Cardiac fibroblast (primary cell): ENCODE measurements around the gene ABCC2.
A peak's percentile ranks its signal among the peaks of the same experiment; 100 is the strongest.

Source experiments
- DNase-seq, 2 donors: peaks; one replicate each; pipeline versions ENCODE4 v3.0.0 to v3.0.0-alpha.2; 2010; ENCODE audit warnings: low read depth in 2 of 2
- H3K4me3 ChIP-seq, 2 donors: replicated peaks in 1 of 2; 1 replicate in 1 of 2; 2 replicates in 1 of 2; pipeline ENCODE4 v1.5.1; 2011; ENCODE audit warnings: low read depth in 2 of 2, low read length in 2 of 2, mild to moderate bottlenecking in 2 of 2, moderate library complexity in 1 of 2
- TF ChIP-seq, protein P1 (sequence below): IDR thresholded peaks from one replicate; pipeline ENCODE4 v1.5.1; 2011; ENCODE audit warnings: low read depth, mild to moderate bottlenecking, low read length, inconsistent platforms

The ABCC2 gene

GRCh38 chr10:99841746-99842145 is 59.3 kb downstream of the ABCC2 start:
- no peak for DNase-seq
- TF ChIP-seq, protein P1, sequence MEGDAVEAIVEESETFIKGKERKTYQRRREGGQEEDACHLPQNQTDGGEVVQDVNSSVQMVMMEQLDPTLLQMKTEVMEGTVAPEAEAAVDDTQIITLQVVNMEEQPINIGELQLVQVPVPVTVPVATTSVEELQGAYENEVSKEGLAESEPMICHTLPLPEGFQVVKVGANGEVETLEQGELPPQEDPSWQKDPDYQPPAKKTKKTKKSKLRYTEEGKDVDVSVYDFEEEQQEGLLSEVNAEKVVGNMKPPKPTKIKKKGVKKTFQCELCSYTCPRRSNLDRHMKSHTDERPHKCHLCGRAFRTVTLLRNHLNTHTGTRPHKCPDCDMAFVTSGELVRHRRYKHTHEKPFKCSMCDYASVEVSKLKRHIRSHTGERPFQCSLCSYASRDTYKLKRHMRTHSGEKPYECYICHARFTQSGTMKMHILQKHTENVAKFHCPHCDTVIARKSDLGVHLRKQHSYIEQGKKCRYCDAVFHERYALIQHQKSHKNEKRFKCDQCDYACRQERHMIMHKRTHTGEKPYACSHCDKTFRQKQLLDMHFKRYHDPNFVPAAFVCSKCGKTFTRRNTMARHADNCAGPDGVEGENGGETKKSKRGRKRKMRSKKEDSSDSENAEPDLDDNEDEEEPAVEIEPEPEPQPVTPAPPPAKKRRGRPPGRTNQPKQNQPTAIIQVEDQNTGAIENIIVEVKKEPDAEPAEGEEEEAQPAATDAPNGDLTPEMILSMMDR: no peak
- no peak overlapping the region for H3K4me3 ChIP-seq

GRCh38 chr10:99843310-99843709 is 60.9 kb downstream of the ABCC2 start:
- TF ChIP-seq, protein P1: no peak
- H3K4me3 ChIP-seq: no peak overlapping the region
- no peak for DNase-seq

DNA sequence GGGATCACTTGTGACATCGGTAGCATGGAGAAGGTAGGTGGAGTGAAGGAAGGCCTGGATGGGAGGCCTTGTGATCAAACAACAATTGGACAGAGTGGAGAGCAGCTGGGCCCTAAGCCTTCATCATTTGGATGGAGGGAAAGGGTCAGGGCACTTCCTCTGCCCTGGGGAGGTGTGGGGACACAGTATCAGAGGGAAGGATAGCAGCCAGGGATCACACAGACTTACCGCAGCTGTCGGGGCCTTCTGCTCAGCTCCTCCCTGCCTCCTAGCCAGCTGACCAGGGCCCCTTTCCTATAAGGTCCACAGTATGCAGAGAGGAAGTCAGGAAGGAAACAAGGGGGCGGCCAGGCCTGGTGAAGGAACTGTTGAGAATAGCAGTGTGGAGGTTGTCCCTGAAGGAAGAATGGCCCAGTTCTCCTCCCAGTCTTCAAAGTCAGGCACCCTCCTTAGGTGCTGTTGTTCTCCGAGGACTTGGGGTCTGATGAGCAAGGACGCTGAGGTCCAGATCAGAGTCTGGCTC is 62.1 kb downstream of the ABCC2 start:
- TF ChIP-seq, protein P1: no peak
- no peak overlapping the region for H3K4me3 ChIP-seq
- no peak for DNase-seq

GRCh38 chr10:99845837-99846382 is 63.5 kb downstream of the ABCC2 start:
- H3K4me3 ChIP-seq: peak overlapping the region; percentile 12 to 16
- peak; percentile 97 for DNase-seq
- TF ChIP-seq, protein P1: peak; percentile 82

DNA sequence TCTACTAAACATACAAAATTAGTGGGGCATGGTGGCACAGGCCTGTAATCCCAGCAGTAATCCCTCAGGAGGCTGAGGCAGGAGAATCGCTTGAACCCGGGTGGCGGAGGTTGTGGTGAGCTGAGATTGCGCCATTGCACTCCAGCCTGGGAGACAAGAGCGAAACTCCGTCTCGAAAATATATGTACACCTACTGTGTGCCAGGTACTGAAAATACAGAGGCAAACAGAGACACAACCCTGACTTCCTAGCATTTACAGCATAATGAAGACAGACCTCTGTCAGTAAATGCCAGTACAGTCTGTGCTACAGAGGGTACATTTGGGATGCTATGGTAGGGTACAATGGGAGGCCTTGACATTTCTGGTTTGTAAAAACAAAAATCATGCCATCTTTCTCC is 66.6 kb downstream of the ABCC2 start:
- TF ChIP-seq, protein P1: no peak
- no peak overlapping the region for H3K4me3 ChIP-seq
- no peak for DNase-seq

GRCh38 chr10:99849536-99849935 is 67.1 kb downstream of the ABCC2 start:
- TF ChIP-seq, protein P1: no peak
- DNase-seq: no peak
- no peak overlapping the region for H3K4me3 ChIP-seq
